ENCODE data around the gene MYH10. TPM values are rescaled to one million over a fixed set of nuclear protein-coding genes. Genes with fewer than 3 reads are reported as not detected.
A peak's percentile ranks its signal among the peaks of the same experiment; 100 is the strongest.

The MYH10 gene
- total RNA-seq, 2 donors from 2014 or later: 12.4 to 17.0 TPM

- Histone ChIP-seq H3K36me3 (no peaks in the 10 kb centered on the region), H3K4me1 (no peaks in the 10 kb centered on the region), H3K9ac (ENCODE audit: low read depth in 2 of 2, low read length in 2 of 2) (no peak overlapping the region), H3K9me3 (no peaks in the 10 kb centered on the region), H3K27me3 (no peaks in the 10 kb centered on the region), H3K27ac (no peak overlapping the region), H3K4me3 (no peak overlapping the region)
- no peak for TF ChIP-seq CTCF (IDR thresholded peaks at IDR 0.05)
- intact Hi-C loops (cut with DNase I): no loop called here
- DNase-seq: no peak
Measured at GRCh38 chr17:8441690-8442089, 188.8 kb downstream of the MYH10 start.

DNA sequence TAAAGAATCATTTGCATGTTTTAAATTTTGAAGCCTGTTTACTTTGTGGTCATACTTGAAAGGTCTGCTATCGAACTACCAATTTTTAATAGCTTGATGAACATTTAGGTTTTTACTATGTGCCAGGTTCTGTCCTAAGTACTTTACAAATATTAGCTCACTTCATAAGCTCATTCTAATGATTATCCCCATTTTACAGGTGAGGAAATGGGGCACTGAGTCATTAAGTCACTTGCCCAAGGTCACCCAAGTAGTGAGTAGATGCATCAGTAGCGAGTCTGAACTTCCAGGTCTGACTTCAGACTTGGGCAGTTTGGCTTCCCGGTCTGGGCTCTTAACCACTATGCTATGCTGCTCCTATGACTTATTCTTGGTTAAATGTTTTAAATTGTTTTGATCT lies 190.8 kb downstream of the MYH10 start:
- H3K27me3 ChIP-seq: no peaks in the 10 kb centered on the region
- H3K9me3 ChIP-seq: no peaks in the 10 kb centered on the region
- no peak for DNase-seq
- H3K27ac ChIP-seq: no peak overlapping the region
- intact Hi-C loops (cut with DNase I): no loop called here
- no peaks in the 10 kb centered on the region for H3K36me3 ChIP-seq
- no peak for TF ChIP-seq CTCF (IDR thresholded peaks at IDR 0.05)
- no peak overlapping the region for H3K9ac ChIP-seq (ENCODE audit: low read depth in 2 of 2, low read length in 2 of 2)
- no peaks in the 10 kb centered on the region for H3K4me1 ChIP-seq
- H3K4me3 ChIP-seq: no peak overlapping the region

DNA sequence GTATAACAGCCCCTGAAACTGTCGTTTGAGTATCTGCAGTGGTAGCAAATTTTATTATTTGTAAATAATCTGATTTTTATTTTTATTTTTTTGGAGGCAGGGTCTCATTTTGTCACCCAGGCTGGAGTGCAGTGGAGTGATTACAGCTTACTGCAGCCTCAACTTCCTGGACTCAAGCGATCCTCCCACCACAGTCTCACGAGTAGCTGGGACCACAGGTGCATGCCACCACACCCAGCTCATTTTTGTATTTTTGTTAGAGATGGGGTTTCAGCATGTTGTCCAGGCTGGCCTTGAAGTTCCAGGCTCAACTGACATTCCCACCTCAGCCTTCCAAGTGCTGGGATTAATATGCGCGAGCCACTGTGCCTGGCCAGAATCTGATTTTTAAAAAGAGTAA lies 192.1 kb downstream of the MYH10 start:
- Histone ChIP-seq H3K9me3 (no peaks in the 10 kb centered on the region), H3K9ac (ENCODE audit: low read depth in 2 of 2, low read length in 2 of 2) (no peak overlapping the region), H3K27me3 (no peaks in the 10 kb centered on the region), H3K4me1 (no peaks in the 10 kb centered on the region), H3K4me3 (no peak overlapping the region), H3K27ac (no peak overlapping the region), H3K36me3 (no peaks in the 10 kb centered on the region)
- DNase-seq: no peak
- intact Hi-C loops (cut with DNase I): no loop called here
- TF ChIP-seq CTCF (IDR thresholded peaks at IDR 0.05): no peak

- no peaks in the 10 kb centered on the region for H3K4me1 ChIP-seq
- no peaks in the 10 kb centered on the region for H3K9me3 ChIP-seq
- intact Hi-C loops (cut with DNase I): no loop called here
- peak overlapping the region; percentile 94 for H3K27ac ChIP-seq
- H3K36me3 ChIP-seq: no peaks in the 10 kb centered on the region
- H3K9ac ChIP-seq (ENCODE audit: low read depth in 2 of 2, low read length in 2 of 2): peak overlapping the region; percentile 92 to 97
- no peaks in the 10 kb centered on the region for H3K27me3 ChIP-seq
- no peak for DNase-seq
- peak overlapping the region; percentile 65 for H3K4me3 ChIP-seq
- TF ChIP-seq CTCF (IDR thresholded peaks at IDR 0.05): no peak
Measured at GRCh38 chr17:8436844-8437171, 193.7 kb downstream of the MYH10 start.

DNA sequence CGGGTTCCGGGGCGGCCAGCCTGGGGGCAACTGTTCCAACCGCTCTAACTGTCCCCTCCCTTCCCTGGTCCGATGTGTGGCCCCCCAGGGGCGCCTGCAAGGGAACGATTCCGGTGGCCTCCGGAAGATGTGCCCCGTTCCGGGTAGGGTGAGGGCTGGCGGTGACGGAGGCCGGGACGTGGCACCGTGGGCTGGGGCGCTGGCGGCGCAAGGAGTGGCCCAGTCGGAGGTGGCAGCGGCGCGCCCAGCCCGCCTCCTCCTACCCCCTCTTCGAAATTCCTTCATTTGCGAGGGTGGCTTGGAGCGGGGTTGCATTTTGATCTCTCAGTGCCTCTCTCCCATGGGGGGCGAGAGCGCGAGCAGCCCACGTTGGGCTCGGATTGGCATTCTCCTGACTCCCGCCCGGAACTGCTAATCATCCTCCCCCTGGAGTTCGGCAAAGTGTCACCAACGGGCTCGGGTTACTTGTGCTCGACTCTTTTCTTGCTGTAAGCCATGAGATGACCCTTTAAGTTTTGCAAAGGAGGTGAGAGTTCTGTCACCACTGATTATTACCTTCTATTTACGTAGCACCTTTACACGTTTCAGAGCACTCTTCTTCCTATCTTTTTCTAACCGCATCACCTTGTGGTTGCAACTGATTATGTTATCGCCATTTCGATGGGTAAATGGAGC lies 194.2 kb downstream of the MYH10 start:
- Histone ChIP-seq H3K9me3 (no peaks in the 10 kb centered on the region), H3K4me3 (peak overlapping the region; percentile 65), H3K9ac (ENCODE audit: low read depth in 2 of 2, low read length in 2 of 2) (peak overlapping the region; percentile 92 to 97), H3K27ac (peak overlapping the region; percentile 94), H3K4me1 (no peaks in the 10 kb centered on the region), H3K27me3 (no peaks in the 10 kb centered on the region), H3K36me3 (no peaks in the 10 kb centered on the region)
- intact Hi-C loops (cut with DNase I): no loop called here
- peak; percentile 65 for DNase-seq
- TF ChIP-seq CTCF (IDR thresholded peaks at IDR 0.05): no peak

All from colonic mucosa (tissue), 4 donors.